Endothelial cell of umbilical vein (primary cell): Measurements from ENCODE around the gene MIOS. TPM values are rescaled to one million over a fixed set of nuclear protein-coding genes. Genes with fewer than 3 reads are reported as not detected.

Experiments
- BruUV-seq: library from RNA; stranded (reverse); fragments of 400-500 nt; replicated peaks from 2 replicates; lab custom pipeline; 2021; lab: Mats Ljungman, UMichigan
- CTCF ChIA-PET: fragments of 300-600, 350-600 bp; sonication (Branson Sonifier 250); formaldehyde crosslinking; loops from one replicate; lab custom pipeline; 2021; ENCODE audit warnings: antibody characterized with exemption, inconsistent platforms; lab: Charles Lee
- POLR2A ChIA-PET: fragments of 300-600, 350-600 bp; sonication (Branson Sonifier 250); formaldehyde crosslinking; loops from one replicate; lab custom pipeline; 2021; ENCODE audit warnings: antibody characterized with exemption, inconsistent platforms; lab: Charles Lee
- DNase-seq: peaks from one replicate; pipeline ENCODE4 v3.0.0-alpha.2; 2011; ENCODE audit warnings: low read depth, low spot score
- FAIRE-seq: peaks from 2 replicates; lab custom pipeline; 2011; peaks lifted over from hg19 to GRCh38; lab: Jason Lieb, UNC
- H2AFZ ChIP-seq: 2 replicates; pipeline ENCODE4 v1.6.0; 2012; ENCODE audit warnings: low read depth, low read length, control low read depth, inconsistent platforms
- H3K27ac ChIP-seq: 2 replicates; pipeline ENCODE4 v1.5.1; 2011; ENCODE audit warnings: low read depth, mild to moderate bottlenecking, control low read depth, low read length, moderate library complexity; ENCODE audit not compliant: insufficient read depth
- H3K27me3 ChIP-seq, 2 experiments: 2 replicates each; pipeline versions ENCODE4 v1.6.0 to v1.6.1; 2011; ENCODE audit warnings: low read length in 2 of 2, mixed read lengths in 1 of 2; ENCODE audit not compliant: control insufficient read depth in 2 of 2, insufficient read depth in 2 of 2
- H3K36me3 ChIP-seq, 2 experiments: 2 replicates in 1 of 2; 3 replicates in 1 of 2; pipeline ENCODE4 v1.5.1; 2011; ENCODE audit warnings: low read length in 2 of 2, mild to moderate bottlenecking in 1 of 2, moderate library complexity in 1 of 2; ENCODE audit not compliant: control insufficient read depth in 2 of 2, insufficient read depth in 2 of 2; ENCODE audit errors: extremely low read depth in 1 of 2
- H3K4me1 ChIP-seq: 3 replicates; pipeline ENCODE4 v1.5.1; 2011; ENCODE audit warnings: mild to moderate bottlenecking, low read length; ENCODE audit not compliant: control insufficient read depth, insufficient read depth; ENCODE audit errors: extremely low read depth
- H3K4me2 ChIP-seq: 2 replicates; pipeline ENCODE4 v1.6.1; 2011; ENCODE audit warnings: low read length, control low read depth, mixed read lengths; ENCODE audit not compliant: insufficient read depth
- H3K4me3 ChIP-seq, 3 experiments: fragments of 200-600 bp in 1 of 3; sonication (generic), shearing (Covaris generic) in 1 of 3; replicated peaks in 1 of 3; 2 replicates each; pipeline ENCODE4 v1.5.1; 2011 to 2016; ENCODE audit warnings: control low read depth in 3 of 3, low read length in 3 of 3, mild to moderate bottlenecking in 2 of 3, inconsistent platforms in 1 of 3, low read depth in 1 of 3, moderate library complexity in 1 of 3; ENCODE audit not compliant: insufficient read depth in 1 of 3
- H3K79me2 ChIP-seq: 2 replicates; pipeline ENCODE4 v1.6.0; 2012; ENCODE audit warnings: low read length, inconsistent platforms; ENCODE audit not compliant: control insufficient read depth, insufficient read depth
- H3K9ac ChIP-seq: replicated peaks from 2 replicates; pipeline ENCODE3; 2011; ENCODE audit warnings: low read length, control low read depth; ENCODE audit not compliant: insufficient read depth; ENCODE audit errors: extremely low read depth
- H3K9me1 ChIP-seq: replicated peaks from 3 replicates; pipeline ENCODE4 v1.6.0; 2011; ENCODE audit warnings: mild to moderate bottlenecking, low read length; ENCODE audit not compliant: control insufficient read depth, insufficient read depth; ENCODE audit errors: extremely low read depth
- H3K9me3 ChIP-seq: replicated peaks from 2 replicates; pipeline ENCODE4 v1.5.1; 2012; ENCODE audit warnings: low read length, inconsistent platforms; ENCODE audit not compliant: control insufficient read depth, insufficient read depth
- H4K20me1 ChIP-seq: replicated peaks from 2 replicates; pipeline ENCODE3; 2011; ENCODE audit warnings: mild to moderate bottlenecking, low read length; ENCODE audit not compliant: control insufficient read depth, insufficient read depth; ENCODE audit errors: extremely low read depth
- CTCF ChIP-seq, 2 donors: IDR thresholded peaks; 1 replicate in 1 of 2; 2 replicates in 1 of 2; pipeline ENCODE4 v1.5.1; 2011; ENCODE audit warnings: low read length in 2 of 2, mild to moderate bottlenecking in 2 of 2, moderate library complexity in 2 of 2, control low read depth in 1 of 2, inconsistent platforms in 1 of 2, low read depth in 1 of 2; ENCODE audit not compliant: insufficient read depth in 1 of 2; ENCODE audit errors: extremely low read depth in 1 of 2
- EZH2 ChIP-seq: IDR thresholded peaks from 2 replicates; pipeline ENCODE4 v1.6.1; 2012; ENCODE audit warnings: borderline replicate concordance, low read depth, mild to moderate bottlenecking, moderate library complexity, low read length, inconsistent platforms; ENCODE audit not compliant: severe bottlenecking
- FOS ChIP-seq: IDR thresholded peaks from 2 replicates; pipeline ENCODE4 v1.6.1; 2011; ENCODE audit warnings: mild to moderate bottlenecking, low read length, moderate library complexity, borderline replicate concordance; ENCODE audit not compliant: insufficient read depth
- GATA2 ChIP-seq: IDR thresholded peaks from 2 replicates; pipeline ENCODE4 v1.7.0; 2011; ENCODE audit warnings: low read depth, mild to moderate bottlenecking, moderate library complexity, mixed read lengths, low read length; ENCODE audit not compliant: insufficient read length, insufficient read depth
- MYC ChIP-seq: IDR thresholded peaks from one replicate; pipeline ENCODE4 v1.6.1; 2011; ENCODE audit warnings: mild to moderate bottlenecking, low read depth, low read length
- POLR2A ChIP-seq: IDR thresholded peaks from 2 replicates; pipeline ENCODE4 v1.6.1; 2012; ENCODE audit warnings: low read depth, mild to moderate bottlenecking, control low read depth, low read length
- POLR2AphosphoS5 ChIP-seq: IDR thresholded peaks from 2 replicates; pipeline ENCODE4 v1.6.1; 2012; ENCODE audit warnings: low read depth, mild to moderate bottlenecking, control low read depth, low read length, moderate library complexity; ENCODE audit not compliant: insufficient read depth
- dilution Hi-C: fragments of 300-500 bp; cut with MboI; formaldehyde crosslinking; loops from one replicate; pipeline ENCODE4 v1.15.0; 2019; ENCODE audit warnings: low sequenced_read_pairs; ENCODE audit not compliant: extremely low pct_ligation_motif_present
- intact Hi-C: fragments of 100-400 bp; cut with micrococcal nuclease; formaldehyde crosslinking; loops from one replicate; pipeline ENCODE4 v1.10.0; 2022
- polyA plus RNA-seq, 4 experiments: library from polyadenylated mRNA; depleted of rRNA in 3 of 4; stranded (reverse) in 3 of 4; unstranded in 1 of 4; fragments of >200 nt; gene quantifications; 2 replicates each; pipeline versions ENCODE4 v1.2.1 to v1.2.3, GENCODE V29; 2011 to 2012; ENCODE audit warnings: missing spikeins in 1 of 4
- total RNA-seq: library from RNA; stranded (reverse); gene quantifications from 2 replicates; pipeline ENCODE4 v1.2.3, GENCODE V29; 2021
- TF ChIP-seq, protein P1 (sequence below): IDR thresholded peaks from 2 replicates; pipeline ENCODE4 v1.6.1; 2011; ENCODE audit not compliant: insufficient read depth, insufficient read length

The MIOS gene
- total and polyA plus RNA-seq, 2 donors (not counting 3 experiments of a cell fraction or from before 2014, with no cell fraction given) = 8.5 to 16.8 TPM

GRCh38 chr7:7524121-7524520 is 42.6 kb upstream of the MIOS start:
- no peaks in the 10 kb centered on the region for H3K36me3 ChIP-seq
- CTCF ChIA-PET = interaction anchor here (1.7 to 1.9 kb wide), 2 partner anchors 85 to 101 kb away, joined by 4 read pairs; no protein-coding TSS in a partner anchor
- H3K79me2 ChIP-seq = no peaks in the 10 kb centered on the region
- dilution Hi-C loops = no loop called here
- H3K4me2 ChIP-seq = no peak overlapping the region
- no peaks in the 10 kb centered on the region for H4K20me1 ChIP-seq
- no peak overlapping the region for H3K27ac ChIP-seq
- FAIRE-seq (no peak), DNase-seq (no peak)
- no peak overlapping the region for H3K9ac ChIP-seq
- no peaks in the 10 kb centered on the region for H3K4me1 ChIP-seq
- BruUV-seq = no TSS peak
- H3K27me3 ChIP-seq = peaks cover 0 to 2% of the 10 kb centered on the region in 2 experiments
- H3K9me1 ChIP-seq = no peaks in the 10 kb centered on the region
- TF ChIP-seq POLR2AphosphoS5 = no peak
- no peak for TF ChIP-seq GATA2
- TF ChIP-seq EZH2 = no peak
- no peak for TF ChIP-seq FOS
- TF ChIP-seq, protein P1, sequence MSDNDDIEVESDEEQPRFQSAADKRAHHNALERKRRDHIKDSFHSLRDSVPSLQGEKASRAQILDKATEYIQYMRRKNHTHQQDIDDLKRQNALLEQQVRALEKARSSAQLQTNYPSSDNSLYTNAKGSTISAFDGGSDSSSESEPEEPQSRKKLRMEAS = no peak
- TF ChIP-seq POLR2A = no peak
- no peak for TF ChIP-seq MYC
- TF ChIP-seq CTCF (IDR thresholded peaks at IDR 0.05; ENCODE audit: extremely low read depth in 1 of 2, insufficient read depth in 1 of 2, low read depth in 1 of 2, low read length in 2 of 2) = no peak
- H3K4me3 ChIP-seq = no peak overlapping the region
- H2AFZ ChIP-seq = no peak overlapping the region
- H3K9me3 ChIP-seq = no peaks in the 10 kb centered on the region
- intact Hi-C loops = no loop called here
- POLR2A ChIA-PET = no interaction called here
